HG03097 (cell line): ENCODE results near the gene SIRPG.
"Not testable (repeated sequence)": the region's sequence is repeated elsewhere in the genome, so short reads cannot be mapped to it uniquely, and the experiment has no call there.

Experiments
- ATAC-seq: cut with Tn5 transposase; IDR thresholded peaks from one replicate; pipeline ENCODE4 v1.9.1; 2021; ENCODE audit not compliant: unreplicated experiment, low FRiP score

SIRPG gene

GRCh38 chr20:1610404-1610803 lies 47.2 kb downstream of the SIRPG start:
- ATAC-seq = not testable (repeated sequence)

GRCh38 chr20:1608678-1609347 lies 48.8 kb downstream of the SIRPG start:
- not testable (repeated sequence) for ATAC-seq

- ATAC-seq = no peak
These were observed 56.8 kb downstream of the SIRPG start for GRCh38 chr20:1600736-1601135.

- ATAC-seq = no peak
These were observed 62.2 kb downstream of the SIRPG start for GRCh38 chr20:1595333-1595732.

- ATAC-seq = no peak
These were observed 68.8 kb downstream of the SIRPG start for GRCh38 chr20:1588533-1589460.

GRCh38 chr20:1587781-1588532 lies 69.6 kb downstream of the SIRPG start:
- ATAC-seq = no peak

GRCh38 chr20:1579488-1579887 lies 78.1 kb downstream of the SIRPG start:
- ATAC-seq = no peak
